Cardiac fibroblast (primary cell): Measurements from ENCODE around the gene HSPB2.

Experiments used
- DNase-seq, 2 donors: peaks; one replicate each; pipeline versions ENCODE4 v3.0.0 to v3.0.0-alpha.2; 2010; ENCODE audit warnings: low read depth in 2 of 2
- H3K4me3 ChIP-seq, 2 donors: replicated peaks in 1 of 2; 1 replicate in 1 of 2; 2 replicates in 1 of 2; pipeline ENCODE4 v1.5.1; 2011; ENCODE audit warnings: low read depth in 2 of 2, low read length in 2 of 2, mild to moderate bottlenecking in 2 of 2, moderate library complexity in 1 of 2
- CTCF ChIP-seq: IDR thresholded peaks from one replicate; pipeline ENCODE4 v1.5.1; 2011; ENCODE audit warnings: low read depth, mild to moderate bottlenecking, low read length, inconsistent platforms

The HSPB2 gene

GRCh38 chr11:111912535-111912934 lies at the start of gene HSPB2:
Gene HSPB2, plus strand, starts transcription at chr11:111912734. Its CDS starts 96 bp downstream, at chr11:111912830.
- peak within 1 kb of the TSS; percentile 19 to 43 for H3K4me3 ChIP-seq
- no peak for TF ChIP-seq CTCF

GRCh38 chr11:111870113-111870512 lies 42.4 kb upstream of the HSPB2 start:
- H3K4me3 ChIP-seq = no peak overlapping the region
- no peak for TF ChIP-seq CTCF
- no peak for DNase-seq

More at GRCh38 chr11:111912535-111912934, at the start of gene HSPB2:
- no peak for DNase-seq

DNA sequence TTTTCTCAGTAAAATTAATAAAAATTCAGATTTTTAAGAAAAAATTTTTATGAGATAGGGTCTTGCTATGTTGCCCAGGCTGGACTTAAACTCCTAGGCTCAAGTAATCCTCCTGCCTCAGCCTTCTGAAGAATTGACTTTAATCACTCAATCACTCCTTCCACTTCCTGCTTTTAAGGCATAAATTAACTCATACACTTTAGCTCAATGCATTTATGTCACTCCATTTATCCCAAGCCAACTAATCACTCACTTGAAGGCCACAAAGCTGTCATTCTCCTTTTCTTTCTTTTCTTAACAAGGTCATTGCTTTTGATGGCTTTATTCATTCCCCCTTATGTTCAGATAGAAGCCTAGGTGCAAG lies 42.0 kb upstream of the HSPB2 start:
- peak overlapping the region; percentile 73 to 89 for H3K4me3 ChIP-seq
- no peak for TF ChIP-seq CTCF
- no peak for DNase-seq

DNA sequence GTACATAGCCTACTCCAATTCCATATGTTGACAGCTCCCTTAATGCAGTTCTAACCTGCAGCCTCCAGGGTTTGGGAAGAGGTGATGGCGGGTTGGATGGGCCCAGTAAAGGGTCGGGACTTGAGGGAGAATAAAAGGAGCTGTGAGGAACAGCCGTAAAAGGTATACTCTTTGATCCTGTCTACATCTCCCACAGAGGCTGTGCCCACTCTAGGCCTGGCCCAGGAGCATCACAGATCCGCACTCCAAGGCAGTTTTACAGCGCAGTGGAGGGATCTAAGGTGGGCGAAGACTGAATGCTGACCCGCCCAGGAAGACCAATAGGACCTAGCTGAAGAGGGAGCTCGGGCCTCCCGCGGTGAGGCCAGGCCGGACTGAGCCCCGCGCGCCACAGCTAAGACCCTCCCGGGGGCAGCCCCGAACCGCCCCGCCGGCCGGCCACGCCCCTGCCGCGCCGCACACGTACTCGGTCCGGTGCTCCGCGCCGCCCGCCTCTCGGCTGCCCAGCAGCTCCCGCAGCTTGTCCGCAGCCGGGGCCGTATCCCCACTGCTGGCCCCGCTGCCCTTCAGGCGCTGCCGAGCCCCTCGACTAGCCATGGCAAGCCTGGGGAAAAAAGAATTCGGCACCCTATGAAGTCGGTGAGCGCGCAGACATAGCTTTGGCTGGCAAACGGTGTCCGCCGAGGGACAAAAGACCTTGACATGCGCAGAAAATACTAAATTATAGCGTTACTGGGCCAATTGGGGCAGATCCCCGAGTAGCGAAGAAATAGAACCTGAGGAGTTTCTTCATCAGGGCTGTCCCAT lies 41.4 kb upstream of the HSPB2 start, which contains the start of gene ALG9:
ALG9 (minus strand) TSS at position 696 of the 807 bp plus-strand sequence; CDS start at position 597, 99 bp downstream.
- peak; percentile 49 for TF ChIP-seq CTCF
- peak; percentile 88 to 89 for DNase-seq

DNA sequence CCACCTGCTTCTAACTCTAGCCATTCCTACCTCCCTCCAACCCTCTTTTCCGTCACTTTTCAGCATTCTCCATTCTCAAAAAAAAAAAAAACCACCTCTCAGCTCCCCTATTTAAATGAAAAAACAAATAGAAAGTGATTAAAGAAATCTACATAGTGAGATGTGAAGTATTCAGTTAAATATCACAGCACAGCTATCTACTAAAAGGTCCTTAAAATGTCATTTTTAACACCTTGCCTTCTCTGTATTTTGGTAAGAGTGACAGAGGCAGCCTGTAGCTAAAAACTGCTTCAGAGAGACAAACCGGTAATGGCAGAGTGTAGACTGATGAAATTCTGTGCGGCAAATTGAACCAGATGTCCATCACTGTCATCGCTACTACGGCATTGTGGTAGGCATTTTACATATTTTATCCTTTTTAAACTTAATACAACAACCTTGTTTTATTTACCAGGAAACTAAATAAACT lies 40.8 kb upstream of the HSPB2 start:
- peak overlapping the region; percentile 73 to 89 for H3K4me3 ChIP-seq
- no peak for TF ChIP-seq CTCF
- DNase-seq = no peak

More for the DNA sequence above, 41.4 kb upstream of the HSPB2 start, which contains the start of gene ALG9:
- H3K4me3 ChIP-seq = peak within 1 kb of the TSS; percentile 73 to 89

DNA sequence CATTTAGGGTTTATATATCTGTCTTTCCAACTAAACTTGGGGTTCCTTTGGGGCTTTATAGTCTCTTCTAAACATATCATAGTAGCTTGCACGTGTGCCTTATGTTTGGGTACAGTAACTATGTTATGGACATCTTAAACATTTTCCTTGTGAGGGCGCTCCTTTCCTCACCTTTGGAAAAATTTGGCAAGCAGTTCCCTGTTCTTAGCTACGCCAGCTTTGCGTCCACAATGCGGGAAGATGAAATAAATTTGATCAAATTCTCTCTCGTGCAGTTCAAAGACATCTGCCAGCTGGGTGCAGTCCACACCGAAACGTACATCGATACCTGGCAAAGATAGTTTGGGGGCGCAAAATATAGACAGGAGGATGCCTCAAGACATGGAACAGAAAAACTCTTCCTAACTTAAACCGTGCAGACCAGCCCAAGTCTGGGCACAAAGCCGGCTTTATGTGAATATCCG lies 34.1 kb upstream of the HSPB2 start:
- DNase-seq = peak in 1 of 2 donors; percentile 43
- H3K4me3 ChIP-seq = peak overlapping the region; percentile 56 to 66
- no peak for TF ChIP-seq CTCF
